ENCODE measurements around the gene WWOX.

DNA sequence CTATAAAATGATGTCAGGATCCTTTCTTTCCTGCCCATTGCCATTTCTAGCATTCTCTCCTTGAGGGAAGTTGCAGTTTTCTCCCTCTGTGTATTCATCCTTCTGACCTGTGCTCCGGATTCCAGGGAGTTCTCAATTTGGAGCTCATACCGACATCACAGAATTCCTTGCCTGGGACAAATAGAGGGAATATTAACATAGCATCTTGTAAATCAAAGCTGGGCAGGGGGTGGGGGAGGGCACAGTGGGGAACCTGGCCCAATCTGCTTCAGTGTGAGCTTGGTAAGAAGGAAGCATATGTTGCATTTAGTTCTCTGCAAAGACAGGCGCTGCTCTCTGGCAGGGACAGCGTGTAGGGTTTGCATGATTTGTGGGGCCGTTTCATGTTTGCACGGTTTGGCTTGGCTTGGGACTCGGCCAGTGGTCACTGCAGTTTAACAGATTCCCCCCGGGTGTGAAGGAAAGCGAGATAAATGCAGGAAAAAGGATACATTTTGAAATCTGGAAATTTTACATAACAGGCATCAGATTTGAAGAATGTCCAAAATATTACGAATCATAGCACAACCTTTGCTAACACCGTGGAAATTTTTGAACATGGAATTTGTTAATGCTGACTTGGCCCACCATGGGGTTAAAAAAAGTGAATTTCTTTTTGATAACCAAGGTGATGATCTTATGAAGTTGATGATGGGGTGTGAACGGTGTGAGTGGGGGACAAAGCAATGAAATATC is 178.0 kb downstream of the WWOX start:
- TF ChIP-seq CTCF (optimal IDR thresholded peaks at IDR 0.05 in 1 of 3, IDR thresholded peaks at IDR 0.05 in 1 of 3, conservative IDR thresholded peaks at IDR 0.05 in 1 of 3; ENCODE audit: extremely low read depth in 1 of 3, insufficient read depth in 2 of 3, low read length in 3 of 3) (no peak), EZH2 (IDR thresholded peaks at IDR 0.05; ENCODE audit: low read length) (no peak)

Measured in keratinocyte (primary cell).